Central memory CD8-positive, alpha-beta T cell (primary cell): ENCODE measurements around the gene KRT37.
"Not testable (repeated sequence)": the region's sequence is repeated elsewhere in the genome, so short reads cannot be mapped to it uniquely, and the experiment has no call there.

ENCODE experiments used
- ATAC-seq: fragments of 150-1000 bp; cut with Tn5 transposase; replicated peaks from 2 replicates; pipeline ENCODE4 v1.10.0; 2022; ENCODE audit warnings: mild to moderate bottlenecking, moderate FRiP score, moderate number of reproducible peaks; ENCODE audit not compliant: poor library complexity, severe bottlenecking; ENCODE audit errors: extremely low read depth
- DNase-seq, 2 donors: peaks; one replicate each; pipeline ENCODE4 v3.0.0; 2021; ENCODE audit warnings: low spot score in 2 of 2
- H3K27ac Mint-ChIP-seq: one replicate; pipeline ENCODE4 v1.8.0; 2022; ENCODE audit warnings: low read depth, mild to moderate bottlenecking, moderate library complexity, mixed read lengths
- H3K27me3 Mint-ChIP-seq: one replicate; pipeline ENCODE4 v1.8.0; 2022; ENCODE audit warnings: mixed read lengths
- H3K36me3 Mint-ChIP-seq: one replicate; pipeline ENCODE4 v1.8.0; 2022; ENCODE audit warnings: mild to moderate bottlenecking, moderate library complexity, mixed read lengths; ENCODE audit not compliant: insufficient read depth
- H3K4me1 Mint-ChIP-seq: one replicate; pipeline ENCODE4 v1.8.0; 2022; ENCODE audit warnings: mixed read lengths
- H3K4me3 Mint-ChIP-seq: one replicate; pipeline ENCODE4 v1.8.0; 2022; ENCODE audit warnings: mild to moderate bottlenecking, moderate library complexity, mixed read lengths
- H3K9me3 Mint-ChIP-seq: one replicate; pipeline ENCODE4 v1.8.0; 2022; ENCODE audit warnings: mixed read lengths

Gene KRT37

GRCh38 chr17:41380091-41380490, 44.3 kb downstream of the KRT37 start:
- H3K4me3 Mint-ChIP-seq, ATAC-seq, H3K36me3 Mint-ChIP-seq, H3K27ac Mint-ChIP-seq, DNase-seq, H3K9me3 Mint-ChIP-seq, H3K4me1 Mint-ChIP-seq: not testable (repeated sequence)
- H3K27me3 Mint-ChIP-seq = peaks cover 26% of the 10 kb centered on the region

GRCh38 chr17:41377546-41377945, 46.8 kb downstream of the KRT37 start:
- Mint-ChIP-seq H3K27ac (no peak overlapping the region), H3K4me3 (no peak overlapping the region), H3K36me3 (peaks cover 2% of the 10 kb centered on the region), H3K4me1 (no peaks in the 10 kb centered on the region), H3K9me3 (peaks cover 5% of the 10 kb centered on the region), H3K27me3 (peaks cover 15% of the 10 kb centered on the region)
- no peak for DNase-seq
- ATAC-seq = no peak
